Calu3 (cell line): ENCODE results near the gene ADCY1. TPM values are rescaled to one million over a fixed set of nuclear protein-coding genes. Genes with fewer than 3 reads are reported as not detected.

Experiments used
- BruUV-seq: library from RNA; stranded (reverse); fragments of 400-500 nt; replicated peaks from 2 replicates; lab custom pipeline; 2021; lab: Mats Ljungman, UMichigan
- CTCF ChIA-PET: fragments of 300-600 bp; sonication (Branson Sonifier 250); formaldehyde crosslinking; loops from one replicate; lab custom pipeline; 2022; ENCODE audit warnings: antibody characterized with exemption; lab: Charles Lee
- DNase-seq: peaks from one replicate; pipeline ENCODE4 v3.0.0; 2022
- H3K27ac Mint-ChIP-seq: one replicate; pipeline ENCODE4 v1.8.0; 2022; ENCODE audit warnings: mixed read lengths; ENCODE audit not compliant: unreplicated experiment
- H3K27me3 Mint-ChIP-seq: one replicate; pipeline ENCODE4 v1.8.0; 2022; ENCODE audit warnings: mixed read lengths; ENCODE audit not compliant: unreplicated experiment
- H3K36me3 Mint-ChIP-seq: one replicate; pipeline ENCODE4 v1.8.0; 2022; ENCODE audit warnings: mild to moderate bottlenecking, moderate library complexity, mixed read lengths; ENCODE audit not compliant: insufficient read depth, unreplicated experiment
- H3K4me1 Mint-ChIP-seq: one replicate; pipeline ENCODE4 v1.8.0; 2022; ENCODE audit warnings: mild to moderate bottlenecking, low read depth, mixed read lengths; ENCODE audit not compliant: unreplicated experiment
- H3K4me3 Mint-ChIP-seq: one replicate; pipeline ENCODE4 v1.8.0; 2022; ENCODE audit warnings: mild to moderate bottlenecking, low read depth, moderate library complexity, mixed read lengths; ENCODE audit not compliant: unreplicated experiment
- H3K9me3 Mint-ChIP-seq: one replicate; pipeline ENCODE4 v1.8.0; 2022; ENCODE audit warnings: low read depth, mixed read lengths; ENCODE audit not compliant: unreplicated experiment
- intact Hi-C: fragments of 100-400 bp; cut with micrococcal nuclease; formaldehyde crosslinking; loops from one replicate; pipeline ENCODE4 v1.10.0; 2022; ENCODE audit not compliant: unreplicated experiment
- total RNA-seq: library from RNA; stranded (reverse); gene quantifications from 2 replicates; pipeline ENCODE4 v1.2.3, GENCODE V29; 2022
- TF ChIP-seq, protein P1 (sequence below): fragments of 200-600 bp; IDR thresholded peaks from one replicate; pipeline ENCODE4 v1.8.0; 2022; ENCODE audit warnings: antibody characterized with exemption; ENCODE audit not compliant: unreplicated experiment

ADCY1 gene
- total RNA-seq, 1 experiment from 2014 or later: 8.8 TPM

DNA sequence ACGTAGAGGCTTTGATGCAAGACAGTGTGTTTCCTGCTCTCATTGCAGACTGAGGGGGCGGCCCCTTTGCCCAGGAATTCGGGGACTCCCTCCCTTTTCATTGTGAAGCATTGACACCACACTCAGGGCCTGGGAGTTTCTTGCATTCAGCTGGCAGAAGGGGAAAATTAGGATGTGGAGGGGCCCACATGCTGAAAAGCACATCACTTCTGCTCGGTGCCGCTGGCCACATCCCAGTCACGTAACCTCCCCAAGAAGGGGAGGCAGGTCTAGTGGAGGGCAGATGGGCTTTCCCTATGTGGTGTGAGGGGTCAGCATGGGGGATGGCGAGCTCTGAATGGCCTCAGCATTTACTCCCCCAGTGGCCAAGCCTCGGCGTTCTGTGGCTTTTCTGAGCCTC lies 47.9 kb downstream of the ADCY1 start:
- intact Hi-C loops: no loop called here
- Mint-ChIP-seq H3K4me1 (no peaks in the 10 kb centered on the region), H3K27me3 (peaks cover 26% of the 10 kb centered on the region), H3K36me3 (no peaks in the 10 kb centered on the region), H3K4me3 (no peak overlapping the region), H3K27ac (no peak overlapping the region), H3K9me3 (peaks cover 7% of the 10 kb centered on the region)
- no peak for DNase-seq
- no TSS peak for BruUV-seq
- CTCF ChIA-PET: interaction anchor here (0.6 kb wide), 1 partner anchor 11 kb away, joined by 3 read pairs; no protein-coding TSS in a partner anchor
- TF ChIP-seq, protein P1, sequence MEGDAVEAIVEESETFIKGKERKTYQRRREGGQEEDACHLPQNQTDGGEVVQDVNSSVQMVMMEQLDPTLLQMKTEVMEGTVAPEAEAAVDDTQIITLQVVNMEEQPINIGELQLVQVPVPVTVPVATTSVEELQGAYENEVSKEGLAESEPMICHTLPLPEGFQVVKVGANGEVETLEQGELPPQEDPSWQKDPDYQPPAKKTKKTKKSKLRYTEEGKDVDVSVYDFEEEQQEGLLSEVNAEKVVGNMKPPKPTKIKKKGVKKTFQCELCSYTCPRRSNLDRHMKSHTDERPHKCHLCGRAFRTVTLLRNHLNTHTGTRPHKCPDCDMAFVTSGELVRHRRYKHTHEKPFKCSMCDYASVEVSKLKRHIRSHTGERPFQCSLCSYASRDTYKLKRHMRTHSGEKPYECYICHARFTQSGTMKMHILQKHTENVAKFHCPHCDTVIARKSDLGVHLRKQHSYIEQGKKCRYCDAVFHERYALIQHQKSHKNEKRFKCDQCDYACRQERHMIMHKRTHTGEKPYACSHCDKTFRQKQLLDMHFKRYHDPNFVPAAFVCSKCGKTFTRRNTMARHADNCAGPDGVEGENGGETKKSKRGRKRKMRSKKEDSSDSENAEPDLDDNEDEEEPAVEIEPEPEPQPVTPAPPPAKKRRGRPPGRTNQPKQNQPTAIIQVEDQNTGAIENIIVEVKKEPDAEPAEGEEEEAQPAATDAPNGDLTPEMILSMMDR: no peak

DNA sequence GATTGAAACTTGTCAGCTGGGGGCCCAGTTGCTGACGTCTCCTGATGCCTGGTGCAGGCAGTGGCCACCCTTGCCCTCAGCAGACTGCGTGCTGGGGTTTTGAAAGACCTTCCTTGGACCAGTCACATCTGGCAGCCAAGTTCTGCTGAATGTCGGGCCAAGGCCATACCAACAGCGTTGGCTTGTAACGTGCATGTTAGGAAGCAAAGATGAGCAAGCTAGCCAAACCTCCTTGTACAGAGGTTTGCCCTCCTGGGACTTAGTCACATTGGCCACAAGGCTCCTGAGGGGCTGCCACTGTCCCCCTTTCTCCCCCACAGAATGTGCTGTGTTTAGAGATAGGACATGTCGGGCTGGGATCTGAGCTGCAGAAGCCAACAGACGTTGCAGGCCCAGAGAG lies 49.0 kb downstream of the ADCY1 start:
- DNase-seq: no peak
- CTCF ChIA-PET: no interaction called here
- TF ChIP-seq, protein P1: no peak
- peaks cover 4% of the 10 kb centered on the region for H3K9me3 Mint-ChIP-seq
- no peaks in the 10 kb centered on the region for H3K36me3 Mint-ChIP-seq
- no peak overlapping the region for H3K27ac Mint-ChIP-seq
- intact Hi-C loops: no loop called here
- H3K4me3 Mint-ChIP-seq: no peak overlapping the region
- no peaks in the 10 kb centered on the region for H3K4me1 Mint-ChIP-seq
- no TSS peak for BruUV-seq
- H3K27me3 Mint-ChIP-seq: peaks cover 26% of the 10 kb centered on the region

DNA sequence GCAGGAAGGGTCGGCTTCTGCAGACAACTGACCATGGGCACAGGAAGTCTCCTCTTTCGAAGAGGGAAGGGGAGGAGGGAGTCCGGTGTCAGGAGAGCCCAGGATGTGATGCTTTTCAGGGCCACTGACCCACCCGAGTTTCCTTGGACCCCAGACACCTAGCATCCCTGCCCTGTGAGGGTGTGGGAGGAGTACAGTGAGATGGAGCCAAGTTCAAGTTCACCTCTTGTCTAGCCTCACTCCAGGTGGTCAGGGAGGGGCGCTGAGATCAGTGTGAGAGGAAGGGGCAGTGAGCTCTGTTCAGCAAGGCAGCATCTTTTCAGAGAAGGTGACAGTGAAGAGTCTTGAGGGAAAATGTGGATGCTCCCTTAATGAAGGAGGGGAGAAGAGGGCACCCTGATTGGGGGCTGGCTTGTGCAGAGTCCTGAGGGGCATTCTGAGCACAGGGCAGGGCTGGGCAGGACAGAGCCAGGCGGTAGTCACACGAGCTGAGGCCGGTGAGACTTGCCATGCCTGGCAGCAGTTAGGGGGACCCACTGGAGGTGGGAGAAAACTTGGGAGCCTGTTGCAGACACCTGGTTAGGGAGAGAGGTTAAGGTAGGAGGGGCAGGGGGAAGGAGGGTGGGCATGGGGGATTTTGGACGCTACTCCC lies 49.7 kb downstream of the ADCY1 start:
- DNase-seq: no peak
- no TSS peak for BruUV-seq
- CTCF ChIA-PET: no interaction called here
- H3K27ac Mint-ChIP-seq: no peak overlapping the region
- peaks cover 4% of the 10 kb centered on the region for H3K9me3 Mint-ChIP-seq
- no peaks in the 10 kb centered on the region for H3K4me1 Mint-ChIP-seq
- H3K36me3 Mint-ChIP-seq: no peaks in the 10 kb centered on the region
- intact Hi-C loops: no loop called here
- peaks cover 26% of the 10 kb centered on the region for H3K27me3 Mint-ChIP-seq
- no peak overlapping the region for H3K4me3 Mint-ChIP-seq
- TF ChIP-seq, protein P1: no peak

DNA sequence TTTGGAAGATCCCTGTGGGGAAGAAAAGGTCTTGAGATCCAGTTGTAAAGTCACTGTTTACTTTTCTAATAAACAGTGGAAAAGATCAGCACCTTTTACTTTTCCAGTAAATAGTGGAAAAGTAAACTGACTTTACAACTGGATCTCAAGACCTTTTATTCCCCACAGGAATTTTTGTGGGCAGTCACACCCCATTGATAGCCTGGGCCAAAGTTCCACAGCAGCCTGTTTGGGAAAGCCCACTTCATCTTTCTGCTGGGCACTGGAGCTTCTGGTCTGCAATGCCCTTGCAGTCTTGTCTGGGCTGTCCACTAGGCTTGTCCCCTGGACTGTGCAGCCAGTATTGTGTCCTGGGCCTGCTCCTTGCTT lies 50.2 kb downstream of the ADCY1 start:
- Mint-ChIP-seq H3K27me3 (peaks cover 26% of the 10 kb centered on the region), H3K4me1 (no peaks in the 10 kb centered on the region), H3K9me3 (peaks cover 4% of the 10 kb centered on the region), H3K4me3 (no peak overlapping the region), H3K36me3 (no peaks in the 10 kb centered on the region), H3K27ac (no peak overlapping the region)
- CTCF ChIA-PET: interaction anchor here (0.5 kb wide), 1 partner anchor 610 kb away, joined by 4 read pairs; no protein-coding TSS in a partner anchor
- TF ChIP-seq, protein P1: no peak
- BruUV-seq: no TSS peak
- intact Hi-C loops: no loop called here
- no peak for DNase-seq
